B cell (primary cell): ENCODE data around the gene TTC9C. TPM values are rescaled to one million over a fixed set of nuclear protein-coding genes. Genes with fewer than 3 reads are reported as not detected.

Experiments used
- ATAC-seq: fragments of 200-7000 bp; cut with Tn5 transposase; one replicate; pipeline ENCODE4 v1.10.0; 2021; ENCODE audit warnings: low read depth, mild to moderate bottlenecking, moderate number of reproducible peaks, moderate library complexity
- CTCF ChIA-PET: fragments of 350-600 bp; sonication (Branson Sonifier 250); formaldehyde crosslinking; loops from one replicate; lab custom pipeline; 2021; ENCODE audit warnings: antibody characterized with exemption, inconsistent platforms; lab: Charles Lee
- POLR2A ChIA-PET: fragments of 350-600 bp; sonication (Branson Sonifier 250); formaldehyde crosslinking; loops from one replicate; lab custom pipeline; 2021; ENCODE audit warnings: antibody characterized with exemption; lab: Charles Lee
- DNase-seq: peaks from one replicate; pipeline ENCODE4 v3.0.0; 2013
- H2AFZ ChIP-seq: 2 replicates; pipeline ENCODE4 v1.6.1; 2012; ENCODE audit warnings: mild to moderate bottlenecking, low read depth, low read length; ENCODE audit not compliant: insufficient read depth, poor library complexity, severe bottlenecking
- H3K27ac ChIP-seq, 2 donors: 1 replicate in 1 of 2; 2 replicates in 1 of 2; pipeline ENCODE4 v1.5.1; 2012 to 2013; ENCODE audit warnings: low read length in 2 of 2, mild to moderate bottlenecking in 2 of 2, moderate library complexity in 1 of 2
- H3K27me3 ChIP-seq, 4 experiments: fragments of 200-600 bp in 1 of 4; sonication (generic) in 1 of 4; replicated peaks in 1 of 4; 1 replicate in 2 of 4; 2 replicates in 2 of 4; pipeline versions ENCODE4 v1.6.1 to v1.7.0; 2013 to 2016; ENCODE audit warnings: low read length in 3 of 4, mild to moderate bottlenecking in 2 of 4, mixed read lengths in 1 of 4, moderate library complexity in 1 of 4; ENCODE audit not compliant: insufficient read depth in 4 of 4, control insufficient read depth in 3 of 4; ENCODE audit errors: control extremely low read depth in 1 of 4
- H3K36me3 ChIP-seq, 2 experiments: replicated peaks in 1 of 2; 1 replicate in 1 of 2; 2 replicates in 1 of 2; pipeline versions ENCODE4 v1.6.1 to v1.7.1; 2013; ENCODE audit warnings: low read length in 1 of 2; ENCODE audit not compliant: insufficient read depth in 2 of 2, control insufficient read depth in 1 of 2; ENCODE audit errors: control extremely low read depth in 1 of 2, extremely low read depth in 1 of 2
- H3K4me1 ChIP-seq, 2 donors: fragments of 200-600 bp in 1 of 2; sonication (generic) in 1 of 2; 1 replicate in 1 of 2; 2 replicates in 1 of 2; pipeline versions ENCODE4 v1.5.1 to v1.6.1; 2013 to 2017; ENCODE audit warnings: low read length in 2 of 2; ENCODE audit not compliant: control insufficient read depth in 2 of 2, insufficient read depth in 2 of 2
- H3K4me2 ChIP-seq: replicated peaks from 2 replicates; pipeline ENCODE3; 2012; ENCODE audit warnings: mild to moderate bottlenecking, low read depth, low read length; ENCODE audit not compliant: poor library complexity, severe bottlenecking
- H3K4me3 ChIP-seq, 5 experiments: fragments of 200-600 bp in 1 of 5; sonication (generic) in 1 of 5; 1 replicate in 3 of 5; 2 replicates in 2 of 5; pipeline versions ENCODE4 v1.5.1 to v1.7.0; 2011 to 2016; ENCODE audit warnings: low read length in 4 of 5, mild to moderate bottlenecking in 4 of 5, low read depth in 2 of 5, control low read depth in 1 of 5, moderate library complexity in 1 of 5; ENCODE audit not compliant: insufficient read depth in 1 of 5; ENCODE audit errors: control extremely low read depth in 1 of 5, extremely low read depth in 1 of 5
- H3K79me2 ChIP-seq: fragments of 200-600 bp; sonication (generic); one replicate; pipeline ENCODE4 v1.6.0; 2016; ENCODE audit warnings: low read length; ENCODE audit not compliant: control insufficient read depth, insufficient read depth
- H3K9ac ChIP-seq: fragments of 200-600 bp; sonication (generic); 2 replicates; pipeline ENCODE4 v1.6.1; 2017; ENCODE audit warnings: mild to moderate bottlenecking, low read length, moderate library complexity
- H3K9me3 ChIP-seq, 3 donors: one replicate each; pipeline versions ENCODE4 v1.6.1 to v1.7.1; 2013; ENCODE audit warnings: low read length in 2 of 3; ENCODE audit not compliant: control insufficient read depth in 2 of 3, insufficient read depth in 1 of 3; ENCODE audit errors: control extremely low read depth in 1 of 3
- H4K20me1 ChIP-seq: 2 replicates; pipeline ENCODE4 v1.6.0; 2012; ENCODE audit warnings: mild to moderate bottlenecking, low read length; ENCODE audit not compliant: insufficient read depth, control insufficient read depth, poor library complexity, severe bottlenecking
- H3K27ac Mint-ChIP-seq: one replicate; pipeline ENCODE4 v1.8.0; 2021; ENCODE audit warnings: mixed read lengths
- H3K27me3 Mint-ChIP-seq: one replicate; pipeline ENCODE4 v1.8.0; 2021; ENCODE audit warnings: mixed read lengths
- H3K4me1 Mint-ChIP-seq: one replicate; pipeline ENCODE4 v1.8.0; 2021; ENCODE audit warnings: mixed read lengths
- H3K4me3 Mint-ChIP-seq: one replicate; pipeline ENCODE4 v1.8.0; 2021; ENCODE audit warnings: mixed read lengths
- H3K9me3 Mint-ChIP-seq: one replicate; pipeline ENCODE4 v1.8.0; 2022; ENCODE audit warnings: mixed read lengths; ENCODE audit not compliant: insufficient read depth
- CTCF ChIP-seq: fragments of 200-600 bp; IDR thresholded peaks from one replicate; pipeline ENCODE4 v1.8.0; 2022; ENCODE audit warnings: antibody characterized with exemption, mild to moderate bottlenecking
- EZH2 ChIP-seq: IDR thresholded peaks from 2 replicates; pipeline ENCODE4 v1.6.1; 2012; ENCODE audit warnings: borderline replicate concordance, low read depth, mild to moderate bottlenecking, moderate library complexity, low read length; ENCODE audit not compliant: insufficient read depth, poor library complexity, severe bottlenecking
- WGBS: methylation state at CpG from one replicate; pipeline ENCODE4 v1.1.5; 2013; ENCODE audit warnings: missing lambda C conversion rate; ENCODE audit not compliant: insufficient coverage; 5-methylcytosine and 5-hydroxymethylcytosine counted together
- intact Hi-C: fragments of 100-400 bp; cut with micrococcal nuclease; formaldehyde crosslinking; loops from one replicate; pipeline ENCODE4 v1.10.0; 2022
- polyA plus RNA-seq: library from polyadenylated mRNA; depleted of rRNA; stranded (reverse); fragments of >200 nt; gene quantifications from 2 replicates; pipeline ENCODE4 v1.2.3, GENCODE V29; 2012
- total RNA-seq, 2 donors: library from RNA; stranded (reverse); fragments of 120-200 nt in 1 of 2; gene quantifications; 1 replicate in 1 of 2; 2 replicates in 1 of 2; pipeline versions ENCODE4 v1.2.3 to v1.2.4, GENCODE V29; 2013 to 2022

TTC9C gene
- total and polyA plus RNA-seq, 2 donors (not counting 1 experiment from before 2014, with no cell fraction given): 33.5 to 56.3 TPM

- Histone ChIP-seq H3K27me3 (no peaks in the 10 kb centered on the region), H3K36me3 (peaks cover 1 to 14% of the 10 kb centered on the region in 2 experiments), H3K9me3 (no peaks in the 10 kb centered on the region), H3K9ac (no peak overlapping the region), H3K4me3 (no peak overlapping the region), H3K27ac (no peak overlapping the region), H3K4me2 (no peak overlapping the region), H3K79me2 (peaks cover 27% of the 10 kb centered on the region), H3K4me1 (peaks cover 9 to 20% of the 10 kb centered on the region in 2 donors), H2AFZ (peak overlapping the region; percentile 67), H4K20me1 (no peaks in the 10 kb centered on the region)
- intact Hi-C loops: no loop called here
- Mint-ChIP-seq H3K27ac (peak overlapping the region; percentile 69), H3K27me3 (no peaks in the 10 kb centered on the region), H3K9me3 (no peaks in the 10 kb centered on the region), H3K4me1 (peaks cover 30% of the 10 kb centered on the region), H3K4me3 (peak overlapping the region; percentile 62)
- CTCF ChIA-PET: interaction anchor here (0.6 to 3.0 kb wide), 25 partner anchors 9 to 243 kb away, joined by 3 to 32 read pairs (median 5); partner anchors contain the start of genes C11orf98, CSKMT, INTS5 and LBHD1
- DNase-seq: peak; percentile 69
- POLR2A ChIA-PET: interaction anchor here (0.5 to 3.2 kb wide), 13 partner anchors 9 to 1533 kb away, joined by 3 to 16 read pairs (median 3); partner anchors contain the start of genes C11orf98, CSKMT, UQCC3 and ZBTB3
- TF ChIP-seq EZH2: no peak
- TF ChIP-seq CTCF: peak; percentile 37
- ATAC-seq: peak; percentile 71
- 33% methylated on average over 1 of the region's 4 CpGs for WGBS
Observed at GRCh38 chr11:62680825-62681240, 47.5 kb upstream of the TTC9C start.

DNA sequence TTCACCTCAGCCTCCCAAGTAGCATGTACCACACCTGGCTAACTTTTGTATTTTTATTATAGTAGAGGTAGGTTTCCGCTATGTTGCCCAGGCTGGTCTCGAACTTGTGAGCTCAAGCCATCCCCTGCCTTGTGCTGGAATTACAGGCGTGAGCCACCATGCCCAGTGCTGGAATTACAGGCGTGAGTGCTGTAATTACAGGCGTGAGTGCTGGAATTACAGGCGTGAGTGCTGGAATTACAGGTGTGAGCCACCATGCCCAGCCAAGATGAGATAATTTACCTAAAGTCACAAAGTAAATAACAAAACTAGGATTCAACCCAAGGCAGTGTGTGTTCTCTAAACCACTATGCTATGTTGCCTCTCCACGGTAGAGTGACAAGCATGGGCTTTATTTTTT, 45.8 kb upstream of the TTC9C start:
- ChIA-PET CTCF (interaction anchor here (0.6 to 1.5 kb wide), 3 partner anchors 11 to 164 kb away, joined by 3 to 7 read pairs (median 3); no protein-coding TSS in a partner anchor), POLR2A (no interaction called here)
- Histone ChIP-seq H3K27ac (no peak overlapping the region), H3K27me3 (peaks cover 0 to 7% (median 3%) of the 10 kb centered on the region in 4 experiments), H3K9ac (no peak overlapping the region), H3K36me3 (peaks cover 1 to 2% of the 10 kb centered on the region in 2 experiments), H2AFZ (no peak overlapping the region), H3K4me3 (no peak overlapping the region), H4K20me1 (no peaks in the 10 kb centered on the region), H3K79me2 (peaks cover 21% of the 10 kb centered on the region), H3K4me2 (no peak overlapping the region), H3K4me1 (peaks cover 9 to 16% of the 10 kb centered on the region in 2 donors), H3K9me3 (no peaks in the 10 kb centered on the region)
- TF ChIP-seq EZH2: no peak
- TF ChIP-seq CTCF: no peak
- peaks cover 22% of the 10 kb centered on the region for H3K4me1 Mint-ChIP-seq
- no peak overlapping the region for H3K4me3 Mint-ChIP-seq
- ATAC-seq (no peak), DNase-seq (no peak)
- H3K27ac Mint-ChIP-seq: no peak overlapping the region
- intact Hi-C loops: no loop called here
- H3K27me3 Mint-ChIP-seq: peaks cover 4% of the 10 kb centered on the region
- H3K9me3 Mint-ChIP-seq: no peaks in the 10 kb centered on the region
- 100% methylated on average over 3 of the region's 7 CpGs for WGBS
